ENCODE measurements around the gene TMEM131.
"Not testable (repeated sequence)": the region's sequence is repeated elsewhere in the genome, so short reads cannot be mapped to it uniquely, and the experiment has no call there.

Gene TMEM131

DNA sequence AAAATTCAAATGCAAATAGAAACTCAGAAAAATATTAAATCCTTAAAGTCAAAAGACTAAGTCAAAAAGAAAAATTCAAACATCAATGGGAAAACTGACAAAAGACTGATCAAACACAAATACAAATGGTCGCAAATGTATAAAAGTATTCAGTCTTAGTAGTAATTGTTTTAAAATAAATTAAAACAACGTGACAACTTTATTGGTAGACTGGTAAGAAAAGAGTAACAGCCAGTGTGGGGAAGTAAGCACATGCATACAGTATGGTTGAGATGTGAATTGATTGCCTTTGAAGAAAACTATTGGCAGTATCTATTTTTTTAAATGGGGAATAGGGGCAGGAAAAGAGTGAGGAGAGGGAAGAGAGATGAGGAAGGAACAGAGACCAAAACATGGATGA lies 9.8 kb downstream of the TMEM131 start:
- DNase-seq: no peak

- DNase-seq: no peak
Measured at GRCh38 chr2:97983698-97984097, 12.1 kb downstream of the TMEM131 start.

DNA sequence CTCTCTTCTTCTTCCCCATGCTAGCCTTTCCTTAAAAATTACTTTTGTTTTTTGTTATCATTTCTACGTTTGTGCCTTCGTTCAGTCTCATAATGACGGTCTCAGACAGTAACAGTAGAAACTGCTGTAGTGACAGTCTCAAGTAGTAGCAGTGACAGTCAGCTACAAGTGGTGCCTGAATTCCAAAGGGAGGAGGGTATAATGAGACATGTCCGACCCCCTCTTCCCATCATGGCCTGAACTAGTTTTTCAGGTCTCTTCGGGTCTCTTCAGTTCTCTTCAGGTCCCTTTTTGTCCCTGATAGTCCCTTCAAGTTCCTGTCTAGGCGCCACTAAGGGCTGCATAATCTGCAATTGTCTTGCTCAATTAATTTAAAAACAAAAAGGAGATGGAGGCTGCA lies 12.6 kb downstream of the TMEM131 start:
- DNase-seq: no peak

DNA sequence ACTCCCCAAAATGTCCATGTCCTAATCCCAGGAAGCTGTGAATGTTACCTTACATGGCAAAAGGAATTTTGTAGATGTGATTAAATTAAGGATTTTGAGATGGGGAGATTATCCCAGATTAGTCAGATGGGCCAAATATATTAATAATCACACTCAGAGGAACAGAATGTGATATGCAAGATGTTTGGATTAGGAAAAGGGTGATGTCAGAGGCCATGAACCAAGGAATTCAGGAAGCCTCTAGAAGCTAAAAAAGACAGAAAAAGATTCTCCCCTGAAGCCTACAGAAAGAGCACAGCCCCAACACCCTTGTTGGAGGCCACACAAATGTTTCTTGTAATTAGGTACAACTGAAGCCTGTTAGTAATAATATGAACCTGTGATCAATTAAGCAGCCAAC lies 13.1 kb downstream of the TMEM131 start:
- no peak for DNase-seq

GRCh38 chr2:97981961-97982360 lies 13.8 kb downstream of the TMEM131 start:
- DNase-seq: no peak

DNA sequence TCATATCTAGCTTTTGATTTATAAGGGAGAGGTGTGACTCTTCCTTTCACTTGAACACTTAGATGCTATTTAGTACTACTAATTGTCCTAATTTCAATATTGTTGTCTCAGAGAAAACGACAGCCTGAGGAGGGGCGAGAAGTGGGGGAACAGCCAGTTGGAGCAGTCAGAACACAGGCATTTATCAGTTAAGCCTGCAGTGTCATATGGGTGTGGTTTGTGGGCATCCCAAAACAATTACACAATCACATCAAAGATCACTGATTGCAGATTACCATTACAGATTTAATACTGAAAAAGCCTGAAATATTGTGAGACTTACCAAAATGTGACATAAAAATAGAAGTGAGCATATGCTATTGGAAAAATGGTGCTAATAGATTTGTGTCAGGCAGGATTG lies 15.8 kb downstream of the TMEM131 start:
- no peak for DNase-seq

GRCh38 chr2:97974471-97974870 lies 21.3 kb downstream of the TMEM131 start:
- no peak for DNase-seq

- no peak for DNase-seq
Measured at GRCh38 chr2:97970293-97971060, 25.3 kb downstream of the TMEM131 start.

- DNase-seq: no peak
Measured at GRCh38 chr2:97969081-97970067, 26.4 kb downstream of the TMEM131 start.

DNA sequence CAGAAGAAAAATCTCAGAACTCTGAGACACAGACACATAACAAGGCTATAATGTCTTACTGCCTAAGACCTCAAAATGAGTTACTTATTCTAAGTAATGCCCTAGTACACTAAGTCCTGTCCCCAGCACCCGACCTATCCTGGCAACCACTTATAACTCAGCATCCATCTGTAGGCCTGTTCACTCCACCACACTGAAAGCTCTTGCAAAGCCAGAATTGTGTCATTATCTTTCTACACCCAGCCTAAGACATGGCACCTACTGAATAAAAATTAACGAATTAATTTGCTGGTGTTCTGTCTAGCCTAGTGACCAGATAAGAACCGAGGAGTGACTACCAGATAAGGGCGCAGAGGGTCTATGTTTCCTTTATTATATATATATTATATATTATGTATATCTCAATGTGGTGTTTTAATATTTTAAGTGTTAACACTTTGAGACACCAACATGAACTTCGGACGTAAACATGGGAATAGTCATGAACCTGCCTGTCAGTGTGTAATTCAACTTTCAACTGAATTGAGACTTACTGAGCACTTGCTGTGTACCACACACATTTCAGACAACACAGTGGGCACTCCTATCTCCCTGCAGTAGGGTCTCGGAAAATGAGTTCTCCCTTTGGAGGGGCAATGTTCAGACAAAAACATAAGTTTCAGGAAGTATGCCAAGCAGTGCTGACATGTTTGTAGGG lies 27.7 kb downstream of the TMEM131 start:
- DNase-seq: no peak

DNA sequence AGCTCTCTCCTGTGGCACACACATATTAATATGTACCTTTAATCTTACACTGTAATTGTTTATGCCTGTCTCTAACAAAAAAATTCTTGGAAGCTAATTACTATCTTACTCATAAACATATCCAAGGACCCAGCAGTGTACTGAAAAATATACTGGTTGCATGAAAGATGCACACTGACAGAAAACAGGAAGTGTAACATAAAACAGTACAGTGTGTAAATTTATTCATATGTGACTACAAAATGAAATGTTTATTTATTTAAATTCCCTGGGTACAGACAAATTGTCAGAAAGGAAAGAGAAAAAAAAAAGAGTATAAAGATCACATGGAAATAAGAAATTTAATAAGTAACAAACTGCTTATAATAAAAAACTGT lies 28.5 kb downstream of the TMEM131 start:
- DNase-seq: no peak

GRCh38 chr2:97966545-97967215 lies 29.1 kb downstream of the TMEM131 start:
- DNase-seq: no peak

DNA sequence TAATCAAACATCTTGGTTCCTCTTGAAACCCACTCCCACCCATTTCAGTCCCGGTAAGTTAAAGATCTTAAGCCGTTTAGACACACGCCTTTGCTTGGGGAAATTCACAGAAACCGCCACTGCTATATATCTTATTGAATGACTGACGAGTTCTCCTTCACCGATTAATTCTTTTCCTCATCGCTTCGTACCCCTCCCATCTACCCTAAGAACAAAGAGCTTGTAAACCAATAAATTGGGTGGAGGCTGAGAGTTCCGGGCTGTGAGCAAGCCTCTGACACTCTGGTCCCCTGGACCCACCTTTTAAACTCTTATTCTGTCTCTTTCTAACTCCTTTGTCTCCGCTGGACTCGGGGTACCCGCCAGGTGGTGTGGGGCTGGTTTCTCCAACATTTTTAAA lies 30.6 kb downstream of the TMEM131 start:
- no peak for DNase-seq

DNA sequence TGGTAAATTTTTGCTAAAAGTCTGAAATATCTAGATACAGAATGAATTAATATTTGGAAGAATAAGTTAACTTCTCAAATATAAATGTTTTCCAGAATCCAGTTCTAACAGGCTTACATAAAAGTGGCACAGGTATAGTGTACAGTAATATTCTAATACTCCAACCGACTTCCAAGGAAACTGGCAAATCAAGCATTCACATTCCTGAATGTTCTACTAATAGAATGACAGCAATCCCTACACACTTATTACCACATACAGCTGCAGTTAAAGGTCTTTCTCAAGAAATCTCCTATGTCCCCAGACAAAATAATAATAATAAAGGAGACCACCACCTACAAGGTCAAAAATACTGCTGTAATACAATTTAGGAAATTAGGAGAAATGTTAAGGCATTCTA lies 31.9 kb downstream of the TMEM131 start:
- no peak for DNase-seq

DNA sequence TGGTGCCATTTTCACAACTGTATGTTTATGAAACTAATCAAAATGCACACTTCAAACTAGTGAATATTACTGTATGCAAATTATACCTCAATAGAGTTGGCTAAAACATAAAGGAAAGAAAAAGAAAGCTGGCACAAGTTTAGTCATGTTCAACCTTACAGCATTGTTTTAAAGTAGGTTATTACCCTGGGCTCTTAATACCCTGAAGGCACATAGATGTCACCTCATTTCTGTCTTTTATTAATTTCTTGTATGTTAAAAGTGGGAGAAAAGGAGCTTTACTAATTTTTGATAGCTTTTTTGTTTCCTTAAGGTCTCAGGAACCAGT lies 32.7 kb downstream of the TMEM131 start:
- DNase-seq: no peak

GRCh38 chr2:97961534-97961933 lies 34.2 kb downstream of the TMEM131 start:
- no peak for DNase-seq

GRCh38 chr2:97958184-97958583 lies 37.6 kb downstream of the TMEM131 start:
- no peak for DNase-seq

GRCh38 chr2:97957432-97958183 lies 38.1 kb downstream of the TMEM131 start:
- DNase-seq: no peak

DNA sequence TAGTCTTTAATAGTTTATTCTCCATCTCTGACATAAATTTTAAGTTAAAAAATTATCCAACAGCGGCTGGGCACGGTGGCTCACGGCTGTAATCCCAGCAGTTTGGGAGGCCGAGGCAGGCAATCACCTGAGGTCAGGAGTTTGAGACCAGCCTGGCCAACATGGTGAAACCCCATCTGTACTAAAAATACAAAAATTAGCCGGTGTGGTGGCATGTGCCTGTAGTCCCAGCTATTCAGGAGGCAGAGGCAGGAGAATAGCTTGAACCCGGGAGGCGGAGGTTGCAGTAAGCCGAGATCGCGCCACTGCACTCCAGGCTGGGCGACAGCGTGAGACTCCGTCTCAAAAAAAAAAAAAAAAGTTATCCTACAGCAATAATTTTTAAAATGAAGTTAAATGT lies 39.0 kb downstream of the TMEM131 start:
- DNase-seq: not testable (repeated sequence)

- no peak for DNase-seq
Measured at GRCh38 chr2:97953853-97954252, 41.9 kb downstream of the TMEM131 start.

- DNase-seq: no peak
Measured at GRCh38 chr2:97952357-97952756, 43.4 kb downstream of the TMEM131 start.

- no peak for DNase-seq
Measured at GRCh38 chr2:97951155-97951680, 44.5 kb downstream of the TMEM131 start.

Data from NCI-H2171 (cell line).